WTC11 (cell line): Measurements from ENCODE around the gene NALCN.

ENCODE experiments used
- CREM ChIP-seq: sonication (generic); formaldehyde crosslinking; IDR thresholded peaks from 2 replicates; pipeline ENCODE4 v1.8.1; 2022; ENCODE audit warnings: mild to moderate bottlenecking, missing genetic modification reagents, moderate library complexity
- FOXK1 ChIP-seq: sonication (generic); formaldehyde crosslinking; IDR thresholded peaks from 2 replicates; pipeline ENCODE4 v1.8.0; 2022; ENCODE audit warnings: mild to moderate bottlenecking, moderate library complexity, missing genetic modification reagents
- FOXP1 ChIP-seq: sonication (generic); formaldehyde crosslinking; IDR thresholded peaks from 2 replicates; pipeline ENCODE4 v1.8.0; 2022; ENCODE audit warnings: missing genetic modification reagents, mild to moderate bottlenecking, moderate library complexity, borderline replicate concordance
- KAT7 ChIP-seq: sonication (generic); formaldehyde crosslinking; IDR thresholded peaks from 2 replicates; pipeline ENCODE4 v1.8.1; 2023; ENCODE audit warnings: missing genetic modification reagents, mild to moderate bottlenecking, borderline replicate concordance
- TF ChIP-seq, protein P1 (sequence below): sonication (generic); formaldehyde crosslinking; IDR thresholded peaks from 2 replicates; pipeline ENCODE4 v1.8.0; 2022; ENCODE audit warnings: mild to moderate bottlenecking, missing genetic modification reagents
- TF ChIP-seq, protein P2 (sequence below): fragments of 200-600 bp; IDR thresholded peaks from 2 replicates; pipeline ENCODE4 v1.8.0; 2022; ENCODE audit warnings: antibody characterized with exemption

DNA sequence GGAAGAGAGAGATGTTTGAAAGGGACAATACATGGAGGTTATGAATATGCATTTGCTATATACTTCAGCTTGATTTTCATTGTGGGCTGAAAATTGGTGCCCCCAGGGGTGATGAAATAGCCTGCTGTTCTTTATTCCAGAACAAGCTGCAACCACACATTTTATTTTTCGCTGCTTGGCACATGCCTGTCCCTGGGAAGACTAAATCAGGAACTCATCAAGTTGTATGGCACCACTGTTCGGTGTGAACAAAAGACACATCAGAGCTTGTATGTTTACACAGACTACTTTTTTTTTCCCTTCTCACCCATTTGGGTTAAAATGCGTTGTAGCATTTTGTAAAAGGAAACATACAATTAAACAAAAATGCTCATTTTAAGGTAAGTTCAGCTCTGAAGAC is 230.7 kb downstream of the NALCN start:
- TF ChIP-seq FOXK1 (CRISPR knock-in tag) (no peak), CREM (CRISPR knock-in tag) (no peak), FOXP1 (CRISPR knock-in tag) (no peak), KAT7 (CRISPR knock-in tag) (no peak)
- TF ChIP-seq, protein P1, sequence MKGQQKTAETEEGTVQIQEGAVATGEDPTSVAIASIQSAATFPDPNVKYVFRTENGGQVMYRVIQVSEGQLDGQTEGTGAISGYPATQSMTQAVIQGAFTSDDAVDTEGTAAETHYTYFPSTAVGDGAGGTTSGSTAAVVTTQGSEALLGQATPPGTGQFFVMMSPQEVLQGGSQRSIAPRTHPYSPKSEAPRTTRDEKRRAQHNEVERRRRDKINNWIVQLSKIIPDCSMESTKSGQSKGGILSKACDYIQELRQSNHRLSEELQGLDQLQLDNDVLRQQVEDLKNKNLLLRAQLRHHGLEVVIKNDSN (CRISPR knock-in tag), result no peak
- TF ChIP-seq, protein P2, sequence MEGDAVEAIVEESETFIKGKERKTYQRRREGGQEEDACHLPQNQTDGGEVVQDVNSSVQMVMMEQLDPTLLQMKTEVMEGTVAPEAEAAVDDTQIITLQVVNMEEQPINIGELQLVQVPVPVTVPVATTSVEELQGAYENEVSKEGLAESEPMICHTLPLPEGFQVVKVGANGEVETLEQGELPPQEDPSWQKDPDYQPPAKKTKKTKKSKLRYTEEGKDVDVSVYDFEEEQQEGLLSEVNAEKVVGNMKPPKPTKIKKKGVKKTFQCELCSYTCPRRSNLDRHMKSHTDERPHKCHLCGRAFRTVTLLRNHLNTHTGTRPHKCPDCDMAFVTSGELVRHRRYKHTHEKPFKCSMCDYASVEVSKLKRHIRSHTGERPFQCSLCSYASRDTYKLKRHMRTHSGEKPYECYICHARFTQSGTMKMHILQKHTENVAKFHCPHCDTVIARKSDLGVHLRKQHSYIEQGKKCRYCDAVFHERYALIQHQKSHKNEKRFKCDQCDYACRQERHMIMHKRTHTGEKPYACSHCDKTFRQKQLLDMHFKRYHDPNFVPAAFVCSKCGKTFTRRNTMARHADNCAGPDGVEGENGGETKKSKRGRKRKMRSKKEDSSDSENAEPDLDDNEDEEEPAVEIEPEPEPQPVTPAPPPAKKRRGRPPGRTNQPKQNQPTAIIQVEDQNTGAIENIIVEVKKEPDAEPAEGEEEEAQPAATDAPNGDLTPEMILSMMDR, result no peak
